Spleen (tissue), 11 donors: ENCODE measurements around the gene PPL. TPM values are rescaled to one million over a fixed set of nuclear protein-coding genes. Genes with fewer than 3 reads are reported as not detected.

Experiments used
- DNase-seq: peaks from one replicate; pipeline ENCODE4 v3.0.0-alpha.2; 2020
- H3K27ac ChIP-seq, 8 donors: fragments of 200-600 bp; sonication (generic) in 7 of 8; 1 replicate in 4 of 8; 2 replicates in 4 of 8; pipeline versions ENCODE4 v1.5.0 to v1.8.0; 2016 to 2021; ENCODE audit warnings: inconsistent platforms in 4 of 8, mild to moderate bottlenecking in 4 of 8, moderate library complexity in 1 of 8
- H3K27me3 ChIP-seq, 7 donors: fragments of 200-600 bp; sonication (generic) in 6 of 7; replicated peaks in 1 of 7; 1 replicate in 4 of 7; 2 replicates in 3 of 7; pipeline versions ENCODE4 v1.5.0 to v1.8.0; 2016 to 2021; ENCODE audit warnings: inconsistent platforms in 3 of 7, mild to moderate bottlenecking in 1 of 7
- H3K36me3 ChIP-seq, 6 donors: fragments of 200-600 bp; sonication (generic) in 5 of 6; 1 replicate in 4 of 6; 2 replicates in 2 of 6; pipeline versions ENCODE4 v1.5.0 to v1.8.0; 2016 to 2021; ENCODE audit warnings: inconsistent platforms in 2 of 6
- H3K4me1 ChIP-seq, 6 donors: fragments of 200-600 bp; sonication (generic) in 5 of 6; 1 replicate in 3 of 6; 2 replicates in 3 of 6; pipeline versions ENCODE4 v1.5.0 to v1.8.0; 2016 to 2021; ENCODE audit warnings: inconsistent platforms in 3 of 6
- H3K4me3 ChIP-seq, 8 donors: fragments of 200-600 bp; sonication (generic) in 7 of 8; 1 replicate in 4 of 8; 2 replicates in 4 of 8; pipeline versions ENCODE4 v1.5.0 to v1.8.0; 2016 to 2021; ENCODE audit warnings: inconsistent platforms in 4 of 8, mild to moderate bottlenecking in 4 of 8, moderate library complexity in 2 of 8
- H3K9me3 ChIP-seq, 8 donors: fragments of 200-600 bp; sonication (generic) in 7 of 8; 1 replicate in 4 of 8; 2 replicates in 4 of 8; pipeline versions ENCODE4 v1.5.0 to v1.8.0; 2016 to 2021; ENCODE audit warnings: inconsistent platforms in 4 of 8
- POLR2A ChIP-seq, 3 donors: fragments of 450-650 bp; IDR thresholded peaks; one replicate each; pipeline ENCODE4 v1.5.1; 2017; ENCODE audit warnings: antibody characterized with exemption in 3 of 3, mild to moderate bottlenecking in 1 of 3
- POLR2AphosphoS5 ChIP-seq, 3 donors: sonication (generic); formaldehyde crosslinking; IDR thresholded peaks; one replicate each; pipeline ENCODE4 v1.5.1; 2017; ENCODE audit warnings: antibody characterized with exemption in 3 of 3
- WGBS, 5 donors: extraction: QIAGEN DNeasy Blood & Tissue Kit in 3 of 5; methylation state at CpG; one replicate each; pipeline versions ENCODE4 v1.1.5 to v1.1.7; 2013 to 2018; 5-methylcytosine and 5-hydroxymethylcytosine counted together
- intact Hi-C: fragments of 100-400 bp; cut with DNase I; formaldehyde crosslinking; loops from one replicate; pipeline ENCODE4 v1.15.0; 2023; ENCODE audit warnings: low total_unique reads
- polyA plus RNA-seq, 3 donors: library from polyadenylated mRNA; stranded (reverse); fragments of 200-250 nt; gene quantifications; one replicate each; pipeline ENCODE4 v1.2.1, GENCODE V29; 2013
- total RNA-seq, 7 donors: library from RNA; depleted of rRNA in 3 of 7; stranded (reverse); fragments of >200 nt in 3 of 7; fragmentation: NEBNext Ultra II Directional in 4 of 7; extraction: Animal tissue kit (Norgen Biotek cat#: 25700) in 4 of 7; gene quantifications; one replicate each; pipeline versions ENCODE4 v1.1.0 to v1.2.1, GENCODE V29; 2016 to 2021
- TF ChIP-seq, protein P1 (sequence below), 11 experiments: fragments of 200-600 bp in 7 of 11; fragments of 450-650 bp in 4 of 11; sonication (generic) in 4 of 11; IDR thresholded peaks in 8 of 11; conservative IDR thresholded peaks in 3 of 11; 1 replicate in 7 of 11; 2 replicates in 4 of 11; pipeline versions ENCODE4 v1.4.0 to v1.8.0; 2016 to 2021; ENCODE audit warnings: antibody characterized with exemption in 11 of 11, inconsistent platforms in 4 of 11, mild to moderate bottlenecking in 1 of 11
- donor health status: healthy with polysubstance abuse.
- donor health status: DM: no; HTN: no; CAD: no; lungs with moderate emphysema.
- donor health status: DM: no; HTN: no; CAD: no.
- donor health status: Bipolar disorder and iron deficiency.
- donor health status: healthy.
- donor health status: DM: no; HTN: no; CAD: no.
- donor health status: DM: yes; HTN: yes; CAD: no.

PPL gene
- total and polyA plus RNA-seq, 10 donors, result 0.11 to 0.77 (median 0.20) TPM; not detected in 3

DNA sequence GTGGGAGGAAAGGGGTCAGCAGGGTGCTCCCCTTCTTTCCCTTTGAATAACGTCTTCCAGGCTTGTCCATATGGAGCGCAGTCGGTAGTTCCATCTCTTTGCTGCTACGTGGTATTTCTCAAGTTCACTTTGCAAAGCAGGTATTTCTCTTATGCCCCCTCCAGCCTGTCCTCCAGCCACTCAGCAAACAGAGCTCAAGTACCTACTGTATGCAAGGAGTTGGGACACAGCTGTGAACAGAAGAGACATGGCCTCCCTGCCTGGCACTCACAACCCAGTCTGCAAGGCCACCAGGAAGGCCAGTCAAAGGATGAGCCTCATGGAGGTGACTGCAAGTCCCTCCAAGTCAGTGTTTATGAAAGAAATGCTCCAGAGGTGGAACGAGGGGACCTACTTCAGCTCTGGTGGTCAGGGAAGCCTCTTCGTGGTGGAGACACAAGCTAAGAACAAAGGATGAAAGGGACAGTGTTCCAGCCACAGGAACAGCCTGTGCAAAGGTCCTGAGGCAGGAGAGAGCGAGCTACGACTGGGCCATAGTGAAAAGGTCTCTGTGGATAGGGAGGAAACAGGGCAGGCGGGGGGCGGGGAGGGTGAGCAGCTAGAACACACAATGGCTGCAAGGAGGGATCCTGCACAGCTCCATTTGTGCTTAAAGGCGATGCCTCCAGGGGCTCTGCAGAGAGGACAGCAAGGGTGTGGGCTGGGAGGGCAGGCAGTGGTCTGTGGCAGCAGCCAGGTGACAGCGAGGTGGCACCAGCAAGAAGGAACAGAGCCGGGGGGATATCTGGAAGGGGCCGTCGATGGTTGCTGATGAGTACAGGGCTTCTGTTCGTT lies 32.6 kb downstream of the PPL start:
- Histone ChIP-seq H3K4me3 (no peak overlapping the region), H3K4me1 (no peaks in the 10 kb centered on the region), H3K9me3 (no peaks in the 10 kb centered on the region), H3K36me3 (no peaks in the 10 kb centered on the region), H3K27me3 (peaks cover 0 to 53% (median 5%) of the 10 kb centered on the region in 7 donors), H3K27ac (no peak overlapping the region)
- TF ChIP-seq POLR2A (IDR thresholded peaks at IDR 0.05) (no peak), POLR2AphosphoS5 (IDR thresholded peaks at IDR 0.05) (no peak)
- TF ChIP-seq, protein P1, sequence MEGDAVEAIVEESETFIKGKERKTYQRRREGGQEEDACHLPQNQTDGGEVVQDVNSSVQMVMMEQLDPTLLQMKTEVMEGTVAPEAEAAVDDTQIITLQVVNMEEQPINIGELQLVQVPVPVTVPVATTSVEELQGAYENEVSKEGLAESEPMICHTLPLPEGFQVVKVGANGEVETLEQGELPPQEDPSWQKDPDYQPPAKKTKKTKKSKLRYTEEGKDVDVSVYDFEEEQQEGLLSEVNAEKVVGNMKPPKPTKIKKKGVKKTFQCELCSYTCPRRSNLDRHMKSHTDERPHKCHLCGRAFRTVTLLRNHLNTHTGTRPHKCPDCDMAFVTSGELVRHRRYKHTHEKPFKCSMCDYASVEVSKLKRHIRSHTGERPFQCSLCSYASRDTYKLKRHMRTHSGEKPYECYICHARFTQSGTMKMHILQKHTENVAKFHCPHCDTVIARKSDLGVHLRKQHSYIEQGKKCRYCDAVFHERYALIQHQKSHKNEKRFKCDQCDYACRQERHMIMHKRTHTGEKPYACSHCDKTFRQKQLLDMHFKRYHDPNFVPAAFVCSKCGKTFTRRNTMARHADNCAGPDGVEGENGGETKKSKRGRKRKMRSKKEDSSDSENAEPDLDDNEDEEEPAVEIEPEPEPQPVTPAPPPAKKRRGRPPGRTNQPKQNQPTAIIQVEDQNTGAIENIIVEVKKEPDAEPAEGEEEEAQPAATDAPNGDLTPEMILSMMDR (IDR thresholded peaks at IDR 0.05 in 8 of 11, conservative IDR thresholded peaks at IDR 0.05 in 3 of 11), result no peak
- peak; percentile 44 for DNase-seq
- intact Hi-C loops, result no loop called here
- WGBS, 5 donors, result 76 to 85% (median 80%) methylated on average over 16 of the region's 16 CpGs

DNA sequence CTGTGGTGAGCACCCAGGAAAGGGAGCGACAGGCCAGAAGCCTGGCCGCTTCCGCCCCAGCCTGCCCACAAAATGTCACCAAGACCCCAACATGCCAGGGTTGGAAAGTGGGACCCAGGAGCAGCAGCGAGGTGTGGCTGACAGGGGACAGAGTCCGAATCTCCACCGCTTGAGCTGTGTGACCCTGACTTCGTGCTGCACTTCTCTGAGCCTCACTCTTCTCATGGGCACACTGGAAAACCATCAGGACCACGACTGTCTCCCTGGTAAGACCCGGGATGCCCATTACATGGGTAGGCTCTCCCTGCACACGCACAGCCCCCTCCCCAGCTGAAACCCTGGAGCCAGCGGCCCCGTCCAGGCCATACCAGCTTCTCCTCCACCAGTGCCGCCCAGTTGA lies 34.9 kb downstream of the PPL start:
- 83 to 94% (median 89%) methylated on average over 12 to 13 of the region's 13 CpGs for WGBS, 5 donors
- no peak for TF ChIP-seq POLR2AphosphoS5 (IDR thresholded peaks at IDR 0.05)
- no peak for TF ChIP-seq POLR2A (IDR thresholded peaks at IDR 0.05)
- TF ChIP-seq, protein P1 (IDR thresholded peaks at IDR 0.05 in 8 of 11, conservative IDR thresholded peaks at IDR 0.05 in 3 of 11), result no peak
- no peak for DNase-seq
- peaks cover 0 to 58% (median 5%) of the 10 kb centered on the region in 7 donors for H3K27me3 ChIP-seq
- H3K9me3 ChIP-seq, result peaks cover 0 to 9% (median 2%) of the 10 kb centered on the region in 8 donors
- no peak overlapping the region for H3K27ac ChIP-seq
- no peaks in the 10 kb centered on the region for H3K36me3 ChIP-seq
- intact Hi-C loops, result no loop called here
- no peak overlapping the region for H3K4me3 ChIP-seq
- no peaks in the 10 kb centered on the region for H3K4me1 ChIP-seq

DNA sequence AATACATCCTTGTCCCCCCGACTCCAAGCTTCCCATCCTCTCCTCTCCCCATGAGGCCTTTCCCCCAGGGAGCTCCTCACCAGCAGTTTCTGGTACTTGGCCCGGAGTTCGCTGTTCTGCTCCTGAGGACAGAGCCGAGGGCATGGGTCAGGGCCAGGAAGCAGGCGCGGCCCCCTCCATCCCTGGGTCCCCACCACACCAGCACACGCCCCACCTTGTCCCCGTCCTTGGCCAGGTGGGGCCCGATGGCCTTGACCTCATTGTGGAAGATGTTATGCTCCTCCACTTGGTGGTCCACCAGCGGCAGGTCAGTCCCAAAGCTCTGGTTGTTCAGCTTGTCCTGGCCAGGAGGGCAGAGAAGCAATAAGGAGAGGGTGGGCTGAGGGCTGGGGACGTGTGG lies 36.2 kb downstream of the PPL start:
- DNase-seq, result no peak
- WGBS, 5 donors, result 77 to 85% (median 84%) methylated on average over 11 of the region's 11 CpGs
- H3K27me3 ChIP-seq, result peaks cover 0 to 58% (median 5%) of the 10 kb centered on the region in 7 donors
- peaks cover 0 to 9% (median 2%) of the 10 kb centered on the region in 8 donors for H3K9me3 ChIP-seq
- TF ChIP-seq POLR2A (IDR thresholded peaks at IDR 0.05), result no peak
- TF ChIP-seq, protein P1 (IDR thresholded peaks at IDR 0.05 in 8 of 11, conservative IDR thresholded peaks at IDR 0.05 in 3 of 11), result no peak
- no peak for TF ChIP-seq POLR2AphosphoS5 (IDR thresholded peaks at IDR 0.05)
- H3K36me3 ChIP-seq, result no peaks in the 10 kb centered on the region
- H3K4me1 ChIP-seq, result no peaks in the 10 kb centered on the region
- no peak overlapping the region for H3K27ac ChIP-seq
- intact Hi-C loops, result no loop called here
- H3K4me3 ChIP-seq, result no peak overlapping the region

DNA sequence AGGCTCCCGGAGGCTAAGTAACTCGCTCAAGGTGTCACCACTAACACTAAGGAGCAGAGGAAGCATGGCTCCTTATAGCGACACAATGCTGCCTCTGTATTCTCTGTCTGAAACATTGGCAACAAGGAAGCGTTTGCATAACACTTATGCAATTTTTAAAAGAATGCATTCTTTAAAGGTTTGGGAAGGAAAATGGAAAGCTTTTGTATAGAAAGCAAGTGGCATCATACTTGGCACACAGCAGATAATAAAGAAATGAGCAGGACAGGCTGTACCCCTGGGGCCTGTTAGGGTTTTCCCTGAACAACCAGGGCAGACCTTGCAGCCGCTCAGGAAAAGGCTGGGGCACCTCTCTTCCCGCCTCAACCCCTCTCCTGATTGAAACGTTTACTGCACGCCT lies 36.9 kb downstream of the PPL start:
- peaks cover 0 to 9% (median 2%) of the 10 kb centered on the region in 8 donors for H3K9me3 ChIP-seq
- H3K4me1 ChIP-seq, result no peaks in the 10 kb centered on the region
- no peak for DNase-seq
- no peak overlapping the region for H3K4me3 ChIP-seq
- intact Hi-C loops, result no loop called here
- TF ChIP-seq POLR2AphosphoS5 (IDR thresholded peaks at IDR 0.05) (no peak), POLR2A (IDR thresholded peaks at IDR 0.05) (no peak)
- TF ChIP-seq, protein P1 (IDR thresholded peaks at IDR 0.05 in 8 of 11, conservative IDR thresholded peaks at IDR 0.05 in 3 of 11), result no peak
- no peaks in the 10 kb centered on the region for H3K36me3 ChIP-seq
- H3K27ac ChIP-seq, result no peak overlapping the region
- H3K27me3 ChIP-seq, result peaks cover 0 to 58% (median 5%) of the 10 kb centered on the region in 7 donors
- 24 to 45% (median 33%) methylated on average over 7 to 8 of the region's 8 CpGs for WGBS, 5 donors
